MM.1S (cell line): ENCODE data around the gene ACACB.

Source experiments
- CTCF ChIP-seq: fragments of 300-600 bp; sonication (generic); IDR thresholded peaks from 2 replicates; pipeline ENCODE4 v1.5.1; 2016; ENCODE audit warnings: antibody characterized with exemption, low read length, mixed read lengths
- EZH2 ChIP-seq: fragments of 300-600 bp; sonication (generic); optimal IDR thresholded peaks from 2 replicates; pipeline ENCODE3; 2017; ENCODE audit warnings: low read depth, mild to moderate bottlenecking, antibody characterized with exemption, low read length, mixed read lengths

- TF ChIP-seq CTCF, result no peak
- no peak for TF ChIP-seq EZH2
Measured at GRCh38 chr12:109294286-109294796, 178.0 kb downstream of the ACACB start.
